Thyroid gland (tissue), 4 donors: ENCODE results near the gene BAZ1B.

Source experiments
- POLR2A ChIP-seq, 2 donors: fragments of 450-650 bp; IDR thresholded peaks; one replicate each; pipeline ENCODE4 v1.6.1; 2017; ENCODE audit warnings: antibody characterized with exemption in 2 of 2, mild to moderate bottlenecking in 2 of 2, moderate library complexity in 1 of 2
- TF ChIP-seq, protein P1 (sequence below), 6 experiments: fragments of 200-600 bp in 3 of 6; fragments of 450-650 bp in 3 of 6; sonication (generic) in 3 of 6; IDR thresholded peaks; one replicate each; pipeline ENCODE4 v1.5.1; 2016 to 2019; ENCODE audit warnings: antibody characterized with exemption in 6 of 6, mild to moderate bottlenecking in 2 of 6, inconsistent platforms in 1 of 6, moderate library complexity in 1 of 6

DNA sequence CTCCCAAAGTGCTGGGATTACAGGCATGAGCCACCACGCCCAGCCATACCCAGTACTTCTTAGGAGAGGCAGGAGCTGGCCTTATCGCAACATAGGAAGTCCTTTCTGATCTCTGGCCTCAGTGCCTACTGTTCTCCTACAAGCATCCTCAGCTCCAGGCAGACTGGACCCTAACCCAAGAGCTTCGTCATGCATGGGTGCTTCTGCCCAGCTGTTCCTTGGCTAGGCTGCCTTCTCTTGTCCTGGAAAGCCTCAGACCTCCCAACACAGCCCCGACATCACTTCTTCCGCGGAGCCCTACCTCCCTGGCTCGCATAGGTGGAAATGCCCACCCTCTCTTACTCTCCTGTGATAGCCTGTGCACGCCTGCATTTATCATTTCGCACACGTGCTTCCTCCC lies 19.6 kb upstream of the BAZ1B start:
- TF ChIP-seq, protein P1, sequence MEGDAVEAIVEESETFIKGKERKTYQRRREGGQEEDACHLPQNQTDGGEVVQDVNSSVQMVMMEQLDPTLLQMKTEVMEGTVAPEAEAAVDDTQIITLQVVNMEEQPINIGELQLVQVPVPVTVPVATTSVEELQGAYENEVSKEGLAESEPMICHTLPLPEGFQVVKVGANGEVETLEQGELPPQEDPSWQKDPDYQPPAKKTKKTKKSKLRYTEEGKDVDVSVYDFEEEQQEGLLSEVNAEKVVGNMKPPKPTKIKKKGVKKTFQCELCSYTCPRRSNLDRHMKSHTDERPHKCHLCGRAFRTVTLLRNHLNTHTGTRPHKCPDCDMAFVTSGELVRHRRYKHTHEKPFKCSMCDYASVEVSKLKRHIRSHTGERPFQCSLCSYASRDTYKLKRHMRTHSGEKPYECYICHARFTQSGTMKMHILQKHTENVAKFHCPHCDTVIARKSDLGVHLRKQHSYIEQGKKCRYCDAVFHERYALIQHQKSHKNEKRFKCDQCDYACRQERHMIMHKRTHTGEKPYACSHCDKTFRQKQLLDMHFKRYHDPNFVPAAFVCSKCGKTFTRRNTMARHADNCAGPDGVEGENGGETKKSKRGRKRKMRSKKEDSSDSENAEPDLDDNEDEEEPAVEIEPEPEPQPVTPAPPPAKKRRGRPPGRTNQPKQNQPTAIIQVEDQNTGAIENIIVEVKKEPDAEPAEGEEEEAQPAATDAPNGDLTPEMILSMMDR (IDR thresholded peaks at IDR 0.05), result no peak
- TF ChIP-seq POLR2A (IDR thresholded peaks at IDR 0.05), result no peak
